Measurements from ENCODE around the gene ADGRL3.

DNA sequence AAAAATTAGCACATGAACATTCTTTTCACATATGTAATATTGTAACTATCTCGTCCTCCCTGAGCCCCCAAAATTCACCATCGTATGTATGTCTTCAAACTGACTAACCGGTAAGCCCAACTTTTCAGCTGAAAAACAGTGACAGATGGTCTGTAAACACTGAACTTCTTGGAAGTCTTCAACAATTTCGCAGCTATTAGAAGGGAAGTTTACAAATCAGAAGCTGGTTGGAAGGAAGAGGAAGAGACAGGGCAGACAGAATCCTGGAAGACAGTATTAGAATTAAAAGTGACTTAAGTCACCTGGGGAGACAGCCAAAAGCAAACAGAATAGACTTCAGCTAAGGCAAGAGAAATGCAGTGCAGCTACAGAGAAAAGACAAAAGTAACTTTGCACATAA, 858.4 kb downstream of the ADGRL3 start:
- no peak for TF ChIP-seq OSR1 (CRISPR knock-in tag; IDR thresholded peaks at IDR 0.05)
- no peak for TF ChIP-seq ZC3H10 (CRISPR knock-in tag; IDR thresholded peaks at IDR 0.05)
- TF ChIP-seq ZFP30 (CRISPR knock-in tag; IDR thresholded peaks at IDR 0.05): no peak
- no peak for TF ChIP-seq GLIS3 (CRISPR knock-in tag; IDR thresholded peaks at IDR 0.05)
- TF ChIP-seq ARNTL (CRISPR knock-in tag; IDR thresholded peaks at IDR 0.05; ENCODE audit: borderline replicate concordance, low read depth): no peak
- no peak for TF ChIP-seq CSDC2 (CRISPR knock-in tag; IDR thresholded peaks at IDR 0.05)
- TF ChIP-seq, protein P1, sequence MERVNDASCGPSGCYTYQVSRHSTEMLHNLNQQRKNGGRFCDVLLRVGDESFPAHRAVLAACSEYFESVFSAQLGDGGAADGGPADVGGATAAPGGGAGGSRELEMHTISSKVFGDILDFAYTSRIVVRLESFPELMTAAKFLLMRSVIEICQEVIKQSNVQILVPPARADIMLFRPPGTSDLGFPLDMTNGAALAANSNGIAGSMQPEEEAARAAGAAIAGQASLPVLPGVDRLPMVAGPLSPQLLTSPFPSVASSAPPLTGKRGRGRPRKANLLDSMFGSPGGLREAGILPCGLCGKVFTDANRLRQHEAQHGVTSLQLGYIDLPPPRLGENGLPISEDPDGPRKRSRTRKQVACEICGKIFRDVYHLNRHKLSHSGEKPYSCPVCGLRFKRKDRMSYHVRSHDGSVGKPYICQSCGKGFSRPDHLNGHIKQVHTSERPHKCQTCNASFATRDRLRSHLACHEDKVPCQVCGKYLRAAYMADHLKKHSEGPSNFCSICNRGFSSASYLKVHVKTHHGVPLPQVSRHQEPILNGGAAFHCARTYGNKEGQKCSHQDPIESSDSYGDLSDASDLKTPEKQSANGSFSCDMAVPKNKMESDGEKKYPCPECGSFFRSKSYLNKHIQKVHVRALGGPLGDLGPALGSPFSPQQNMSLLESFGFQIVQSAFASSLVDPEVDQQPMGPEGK (CRISPR knock-in tag; IDR thresholded peaks at IDR 0.05; ENCODE audit: borderline replicate concordance): no peak
- TF ChIP-seq, protein P2, sequence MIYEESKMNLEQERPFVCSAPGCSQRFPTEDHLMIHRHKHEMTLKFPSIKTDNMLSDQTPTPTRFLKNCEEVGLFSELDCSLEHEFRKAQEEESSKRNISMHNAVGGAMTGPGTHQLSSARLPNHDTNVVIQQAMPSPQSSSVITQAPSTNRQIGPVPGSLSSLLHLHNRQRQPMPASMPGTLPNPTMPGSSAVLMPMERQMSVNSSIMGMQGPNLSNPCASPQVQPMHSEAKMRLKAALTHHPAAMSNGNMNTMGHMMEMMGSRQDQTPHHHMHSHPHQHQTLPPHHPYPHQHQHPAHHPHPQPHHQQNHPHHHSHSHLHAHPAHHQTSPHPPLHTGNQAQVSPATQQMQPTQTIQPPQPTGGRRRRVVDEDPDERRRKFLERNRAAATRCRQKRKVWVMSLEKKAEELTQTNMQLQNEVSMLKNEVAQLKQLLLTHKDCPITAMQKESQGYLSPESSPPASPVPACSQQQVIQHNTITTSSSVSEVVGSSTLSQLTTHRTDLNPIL (CRISPR knock-in tag; IDR thresholded peaks at IDR 0.05; ENCODE audit: low read depth): no peak
- TF ChIP-seq BACH2 (CRISPR knock-in tag; IDR thresholded peaks at IDR 0.05; ENCODE audit: borderline replicate concordance): no peak
- TF ChIP-seq ZNF70 (CRISPR knock-in tag; IDR thresholded peaks at IDR 0.05): no peak
